ENCODE results near the gene ZNF598.
A peak's percentile ranks its signal among the peaks of the same experiment; 100 is the strongest.
"Not testable (repeated sequence)": the region's sequence is repeated elsewhere in the genome, so short reads cannot be mapped to it uniquely, and the experiment has no call there.

The ZNF598 gene

GRCh38 chr16:2027024-2028010, 17.7 kb upstream of the ZNF598 start:
- no peak for DNase-seq (ENCODE audit: low read depth)

DNA sequence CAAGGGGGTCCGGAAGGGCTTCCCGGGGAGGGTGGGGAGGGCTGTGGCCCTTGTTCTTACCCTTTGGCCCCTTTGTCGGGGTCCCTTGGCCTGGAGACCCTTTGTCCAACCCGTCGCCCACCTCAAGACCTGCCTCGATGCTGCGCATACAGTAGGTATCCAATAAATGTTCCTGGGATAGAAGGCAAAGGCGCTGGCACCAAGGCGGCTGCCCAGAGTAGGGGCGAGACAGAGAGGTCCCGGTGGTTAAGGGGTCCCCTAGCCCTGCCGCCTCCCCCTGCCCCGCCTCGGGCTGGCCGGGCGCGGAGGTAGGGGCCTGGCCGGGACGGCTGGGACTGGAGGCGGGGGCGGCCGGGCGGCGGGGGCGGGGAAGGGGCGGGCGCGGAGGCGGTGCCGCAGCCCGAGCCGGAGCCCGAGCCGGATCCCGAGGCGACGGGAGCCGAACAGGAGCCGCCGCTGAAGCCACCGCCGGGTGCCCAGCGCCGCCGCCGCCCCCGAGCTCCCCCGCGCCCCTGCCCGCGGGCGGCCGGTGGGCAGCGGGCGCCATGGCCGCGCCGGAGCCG, 16.9 kb upstream of the ZNF598 start, which contains the start of gene NHERF2:
Gene NHERF2, plus strand, starts transcription at position 442 of the 563 bp plus-strand sequence. Its CDS starts 104 bp downstream, at position 546.
- DNase-seq (ENCODE audit: low read depth), result no peak

GRCh38 chr16:2025878-2026460, 16.3 kb upstream of the ZNF598 start:
- DNase-seq (ENCODE audit: low read depth), result no peak

- DNase-seq (ENCODE audit: low read depth), result no peak
These were observed 15.6 kb upstream of the ZNF598 start for GRCh38 chr16:2025251-2025650.

DNA sequence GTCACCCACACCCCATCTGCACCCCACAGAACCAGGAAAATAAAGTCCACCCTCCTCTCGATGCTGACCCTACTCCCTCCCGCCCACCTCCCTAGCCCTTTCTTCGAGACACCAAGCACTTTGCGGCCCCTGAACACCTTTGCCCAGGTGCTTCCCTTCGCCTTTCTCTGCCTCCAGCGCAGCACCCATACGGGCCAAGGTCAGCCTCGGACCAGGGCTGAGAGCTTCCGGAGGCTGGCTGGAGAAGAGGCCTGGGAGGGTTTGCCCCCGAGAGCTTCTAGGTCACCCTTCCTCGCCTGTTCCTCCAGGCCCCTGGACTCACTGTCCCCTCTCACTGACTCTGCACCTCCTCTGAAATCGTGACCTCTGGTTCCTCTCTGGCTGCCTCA, 14.4 kb upstream of the ZNF598 start:
- DNase-seq (ENCODE audit: low read depth), result no peak

- DNase-seq (ENCODE audit: low read depth), result peak; percentile 99
These were observed 13.7 kb upstream of the ZNF598 start for GRCh38 chr16:2023092-2024031.

GRCh38 chr16:2022723-2023091, 13.1 kb upstream of the ZNF598 start:
- DNase-seq (ENCODE audit: low read depth), result no peak

DNA sequence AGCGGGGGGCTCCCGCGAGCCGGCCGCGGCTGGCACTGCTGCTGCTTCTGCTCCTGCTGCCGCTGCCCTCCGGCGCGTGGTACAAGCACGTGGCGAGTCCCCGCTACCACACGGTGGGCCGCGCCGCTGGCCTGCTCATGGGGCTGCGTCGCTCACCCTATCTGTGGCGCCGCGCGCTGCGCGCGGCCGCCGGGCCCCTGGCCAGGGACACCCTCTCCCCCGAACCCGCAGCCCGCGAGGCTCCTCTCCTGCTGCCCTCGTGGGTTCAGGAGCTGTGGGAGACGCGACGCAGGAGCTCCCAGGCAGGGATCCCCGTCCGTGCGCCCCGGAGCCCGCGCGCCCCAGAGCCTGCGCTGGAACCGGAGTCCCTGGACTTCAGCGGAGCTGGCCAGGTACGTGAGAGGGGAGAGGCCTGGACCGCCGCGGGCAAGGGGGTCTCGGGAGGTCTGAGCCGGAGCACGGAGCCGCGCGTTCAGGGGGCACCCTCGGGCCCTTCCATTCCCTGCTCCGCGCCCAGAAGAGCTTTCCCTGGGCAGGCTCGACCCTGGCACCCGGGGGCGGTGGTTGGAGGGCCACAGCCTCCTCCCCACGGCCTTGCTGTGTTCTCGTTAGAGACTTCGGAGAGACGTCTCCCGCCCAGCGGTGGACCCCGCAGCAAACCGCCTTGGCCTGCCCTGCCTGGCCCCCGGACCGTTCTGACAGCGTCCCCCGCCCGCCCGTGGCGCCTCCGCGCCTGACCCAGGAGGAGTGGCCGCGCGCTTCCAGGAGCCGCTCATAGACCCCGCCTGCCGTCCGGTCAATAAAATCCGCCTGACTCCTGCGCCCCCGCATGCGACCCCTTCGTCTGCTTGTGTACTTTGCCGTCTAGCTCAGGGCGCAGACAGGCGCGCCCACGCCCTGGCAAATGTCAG, 10.6 kb upstream of the ZNF598 start:
- DNase-seq (ENCODE audit: low read depth), result no peak

DNA sequence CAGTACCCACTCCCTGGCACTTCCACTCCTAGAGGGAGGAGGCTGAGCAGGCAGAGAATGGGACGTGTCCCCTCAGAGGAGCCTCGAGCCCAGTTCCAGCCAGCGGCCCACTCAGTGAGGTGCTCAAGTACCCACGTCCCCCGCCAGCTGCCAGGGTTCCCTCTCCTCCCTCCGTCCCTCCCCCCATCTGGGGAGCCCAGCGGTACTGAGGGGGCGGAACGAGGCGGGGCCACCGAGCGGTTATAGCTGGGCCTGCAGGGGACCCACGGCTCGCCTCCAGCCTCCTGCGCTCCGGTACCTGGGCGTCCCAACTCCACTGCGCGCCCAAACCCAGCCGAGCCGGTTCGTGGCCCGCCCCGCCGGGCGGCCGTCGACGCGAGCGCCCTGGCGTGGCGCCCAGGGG, 9.9 kb upstream of the ZNF598 start, which contains the start of gene NPW:
Gene NPW, plus strand, starts transcription at position 268 of the 403 bp plus-strand sequence.
- no peak for DNase-seq (ENCODE audit: low read depth)

DNA sequence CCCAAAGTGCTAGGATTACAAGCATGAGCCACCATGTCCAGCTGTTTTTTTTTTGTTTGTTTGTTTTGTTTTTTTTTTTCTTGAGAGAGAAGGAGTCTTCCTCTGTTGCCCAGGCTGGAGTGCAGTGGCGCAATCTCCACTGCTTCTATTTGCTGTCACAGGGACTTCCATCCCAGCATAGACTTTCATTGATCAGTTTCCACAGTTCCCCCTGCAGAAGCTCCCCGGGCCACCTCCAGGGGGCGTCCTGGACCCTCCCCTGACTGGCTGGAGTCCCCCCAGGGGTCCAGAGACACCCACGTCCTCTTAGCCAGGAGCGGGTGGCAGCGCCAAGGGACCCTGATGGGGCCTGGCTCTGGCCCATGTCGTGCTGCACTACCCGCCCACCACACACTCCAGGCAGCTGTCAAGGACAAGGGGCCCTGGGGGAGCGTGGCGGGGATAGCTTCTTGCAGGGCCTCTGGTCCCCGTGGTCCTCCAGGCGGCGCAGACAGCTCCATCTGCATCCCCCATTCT, 6.8 kb upstream of the ZNF598 start:
- no peak for DNase-seq (ENCODE audit: low read depth)

DNA sequence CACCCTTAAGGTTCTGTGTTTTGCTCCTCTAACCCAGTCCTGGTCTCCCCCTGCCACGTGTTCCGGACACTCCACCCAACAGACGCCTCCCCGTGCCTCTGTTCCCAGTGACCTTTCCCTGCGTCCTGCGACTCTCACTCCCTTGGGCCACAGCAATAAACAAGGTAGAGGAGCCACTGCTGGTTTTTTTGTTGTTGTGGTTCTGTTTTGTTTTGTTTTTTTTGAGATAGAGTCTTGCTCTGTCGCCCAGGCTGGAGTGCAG, 6.3 kb upstream of the ZNF598 start:
- DNase-seq (ENCODE audit: low read depth), result no peak

GRCh38 chr16:2015117-2015946, 5.7 kb upstream of the ZNF598 start:
- no peak for DNase-seq (ENCODE audit: low read depth)

DNA sequence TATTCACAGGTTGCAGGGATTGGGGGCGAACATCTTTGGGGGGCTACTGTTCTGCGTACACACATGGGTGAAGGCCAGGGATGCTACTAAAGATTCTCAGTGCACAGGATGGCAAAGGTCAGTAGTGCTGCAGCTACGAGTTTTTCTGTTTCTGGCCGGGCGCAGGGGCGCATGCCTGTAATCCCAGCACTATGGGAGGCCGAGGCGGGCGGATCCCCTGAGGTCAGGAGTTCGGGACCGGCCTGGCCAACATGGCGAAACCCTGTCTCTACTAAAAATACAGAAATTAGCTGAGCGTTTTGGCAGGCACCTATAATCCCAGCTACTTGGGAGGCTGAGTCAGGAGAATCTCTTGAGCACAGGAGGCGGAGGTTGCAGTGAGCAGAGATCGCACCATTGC, 3.9 kb upstream of the ZNF598 start:
- DNase-seq (ENCODE audit: low read depth), result no peak

DNA sequence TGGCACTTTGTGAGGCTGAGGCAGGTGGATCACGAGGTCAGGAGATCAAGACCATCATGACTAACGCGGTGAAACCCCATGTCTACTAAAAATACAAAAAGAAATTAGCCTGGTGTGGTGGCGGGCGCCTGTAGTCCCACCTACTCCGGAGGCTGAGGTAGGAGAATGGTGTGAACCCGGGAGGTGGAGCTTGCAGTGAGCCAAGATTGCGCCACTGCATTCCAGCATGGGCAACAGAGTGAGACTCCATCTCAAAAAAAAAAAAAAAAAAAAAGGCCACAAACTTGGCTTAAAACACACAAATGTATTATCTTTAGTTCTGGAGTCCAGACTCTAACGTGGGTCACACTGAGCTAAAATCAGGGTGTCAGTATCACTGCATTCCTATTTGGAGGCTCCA, 2.1 kb upstream of the ZNF598 start:
- DNase-seq (ENCODE audit: low read depth), result not testable (repeated sequence)

DNA sequence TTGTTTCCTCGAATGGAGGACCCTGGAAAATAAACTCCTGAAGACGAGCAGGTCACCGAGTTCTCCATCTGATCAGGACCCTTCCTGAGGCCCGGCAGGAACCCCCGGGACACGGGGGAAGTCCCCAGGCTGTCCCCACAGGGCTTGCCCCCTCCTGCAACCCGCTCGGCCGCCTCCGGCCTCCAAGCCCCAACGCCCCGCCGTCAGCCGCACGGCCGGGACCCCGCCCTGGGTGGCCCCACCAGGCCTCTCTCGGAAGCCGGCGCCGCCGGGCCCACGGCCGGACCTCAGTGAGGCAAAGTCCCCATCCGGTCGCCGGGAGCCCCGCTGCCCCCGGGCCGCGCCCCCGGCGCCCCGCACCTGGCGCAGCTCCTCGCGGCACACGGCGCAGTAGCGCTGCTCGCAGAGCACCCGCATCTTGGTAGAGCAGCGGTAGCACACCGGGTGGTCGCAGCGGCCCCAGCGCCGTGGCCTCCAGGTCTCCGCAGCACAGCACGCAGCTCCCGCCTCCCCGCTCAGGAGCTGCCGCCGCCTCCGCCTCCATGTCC, 383 bp downstream of the ZNF598 start:
- no peak for DNase-seq (ENCODE audit: low read depth)

GRCh38 chr16:2008631-2009163, 924 bp downstream of the ZNF598 start:
- DNase-seq (ENCODE audit: low read depth), result no peak

DNA sequence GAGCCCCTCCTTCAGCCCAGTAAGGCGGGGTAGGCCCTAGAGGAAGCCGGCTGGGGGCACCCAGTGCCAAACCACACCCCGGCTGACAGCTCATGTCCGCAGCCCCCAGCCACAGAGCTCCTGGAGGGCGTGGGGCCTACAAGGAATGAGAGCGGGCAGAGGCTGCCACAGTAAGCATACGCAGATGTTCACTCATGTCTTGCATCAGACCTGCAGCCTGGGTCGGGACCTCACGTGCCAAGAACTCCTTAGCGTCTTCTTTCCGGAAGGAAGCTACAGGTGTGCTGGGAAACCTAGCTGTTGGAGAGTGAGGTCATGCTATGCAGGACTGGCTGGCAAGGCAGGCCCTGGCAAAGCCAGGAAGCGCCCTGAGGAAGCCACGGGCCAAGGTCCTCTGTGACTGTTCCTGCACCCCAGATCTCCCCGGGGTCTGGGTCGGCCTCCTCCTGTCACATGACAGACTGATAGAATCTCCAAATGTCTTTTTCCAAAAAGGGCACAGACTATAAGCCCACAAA, 1.6 kb downstream of the ZNF598 start:
- DNase-seq (ENCODE audit: low read depth), result no peak

- no peak for DNase-seq (ENCODE audit: low read depth)
These were observed 2.4 kb downstream of the ZNF598 start for GRCh38 chr16:2007081-2007836.
